Endometrium (tissue), 2 donors: ENCODE measurements around the gene FGF18.

Source experiments
- FAIRE-seq: peaks from 2 replicates; lab custom pipeline; 2012; peaks lifted over from hg19 to GRCh38; lab: Jason Lieb, UNC
- donor health status: control.
- donor health status: control.

FGF18 gene

DNA sequence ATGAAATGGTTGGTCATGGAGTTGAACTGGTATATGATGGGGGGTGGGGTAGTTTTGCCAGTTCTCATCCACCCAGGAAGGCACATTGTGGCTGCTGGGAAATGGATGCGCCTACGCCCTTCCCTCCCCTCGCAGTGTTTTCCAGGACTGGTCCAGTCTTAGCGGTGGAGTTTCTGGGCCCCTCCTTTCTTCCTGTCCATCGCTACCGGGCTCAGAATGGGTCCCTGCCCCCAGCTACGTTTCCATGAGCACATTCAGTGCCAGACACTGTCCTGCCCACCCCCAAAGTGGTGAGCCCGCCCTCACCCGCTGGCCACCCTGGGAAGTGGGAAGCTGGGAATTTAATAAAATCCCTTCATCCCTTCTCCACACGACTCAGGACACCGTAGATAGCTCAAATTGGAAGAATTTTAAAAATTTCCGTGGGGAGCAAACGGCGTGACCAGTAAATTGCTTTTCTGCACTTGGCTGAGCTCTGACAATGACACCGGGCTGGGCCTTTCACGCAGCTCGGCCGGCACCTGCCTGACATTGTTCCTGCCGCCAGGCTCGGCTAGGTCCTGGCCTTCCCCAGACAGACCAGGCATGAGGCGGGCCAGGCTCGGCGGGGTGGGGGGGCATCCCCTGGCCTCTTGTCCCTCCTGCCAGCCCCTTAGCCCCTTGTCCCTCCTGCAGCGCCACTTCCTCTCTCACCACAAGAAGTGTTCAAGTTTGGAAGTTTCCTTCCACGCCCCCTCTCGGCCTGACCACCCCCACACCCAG lies 3.6 kb downstream of the FGF18 start:
- FAIRE-seq = no peak

GRCh38 chr5:171424726-171425125 lies 5.3 kb downstream of the FGF18 start:
- no peak for FAIRE-seq

GRCh38 chr5:171425596-171426244 lies 6.3 kb downstream of the FGF18 start:
- no peak for FAIRE-seq

DNA sequence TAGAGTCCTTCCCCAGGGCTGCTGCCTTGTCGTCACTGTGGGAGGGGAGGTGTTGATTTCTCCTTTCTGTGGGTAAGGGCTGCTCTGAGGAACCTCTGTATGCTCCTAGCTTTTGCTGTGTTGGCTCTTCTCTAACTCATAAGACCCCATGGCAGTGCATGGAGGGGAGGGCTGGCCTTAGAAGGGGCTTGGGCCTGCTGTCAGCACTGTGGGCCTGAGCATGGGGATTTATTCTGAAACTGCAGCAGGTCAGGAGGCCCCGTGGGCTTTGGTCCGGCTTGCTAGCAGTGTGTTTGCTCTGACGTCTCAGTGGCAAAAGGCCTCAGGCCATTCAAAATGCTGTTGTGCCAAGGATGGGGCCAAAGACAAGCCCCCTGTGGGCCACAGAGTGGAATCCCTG lies 6.8 kb downstream of the FGF18 start:
- FAIRE-seq = no peak

GRCh38 chr5:171426680-171427079 lies 7.2 kb downstream of the FGF18 start:
- no peak for FAIRE-seq

- FAIRE-seq = no peak
These were observed 8.1 kb downstream of the FGF18 start for GRCh38 chr5:171427318-171428167.

DNA sequence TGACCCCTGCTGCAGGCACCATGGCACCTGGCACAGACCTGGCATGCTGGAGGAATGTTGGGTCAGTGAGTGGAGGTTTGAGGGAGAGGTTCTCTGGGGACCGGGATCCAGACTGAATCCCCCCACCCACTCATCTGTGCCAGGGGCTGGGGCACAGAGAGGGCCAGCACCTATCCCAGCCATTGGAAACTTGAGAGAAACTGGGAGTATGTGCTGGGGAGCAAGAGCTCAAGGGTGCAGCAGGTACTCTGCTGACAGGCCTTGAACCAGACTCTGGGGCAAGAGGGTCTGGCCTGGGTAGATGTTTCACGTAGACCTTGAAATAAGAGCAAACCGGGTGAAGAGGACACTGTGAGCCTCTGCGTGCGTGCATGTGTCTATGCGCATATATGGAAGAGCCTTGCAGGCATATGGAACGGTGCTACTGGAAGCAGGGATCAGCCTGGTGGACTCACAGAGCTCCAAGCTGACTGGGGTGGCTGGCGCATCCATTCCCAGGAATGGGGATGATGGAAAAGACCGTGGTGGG lies 8.8 kb downstream of the FGF18 start:
- no peak for FAIRE-seq

- FAIRE-seq = no peak
These were observed 9.5 kb downstream of the FGF18 start for GRCh38 chr5:171428809-171429542.

DNA sequence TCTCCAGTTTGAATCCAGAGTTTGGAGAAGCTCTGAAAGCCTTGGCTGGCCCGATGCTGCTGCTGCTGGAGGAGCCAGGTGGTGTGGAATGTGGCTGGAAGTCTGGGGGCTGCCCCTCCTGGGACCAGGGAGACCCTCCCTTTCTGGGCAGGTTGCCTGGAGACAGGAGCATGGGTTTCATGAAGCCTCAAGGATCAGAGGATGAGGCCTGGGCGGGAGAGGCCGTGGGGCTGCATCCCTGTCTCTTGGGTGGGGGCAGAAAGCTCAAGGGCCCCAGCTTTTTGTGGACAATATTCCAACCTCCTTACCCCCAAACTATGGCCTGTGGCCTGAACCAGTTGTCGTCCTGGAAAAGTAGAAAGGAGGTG lies 10.1 kb downstream of the FGF18 start:
- no peak for FAIRE-seq

- FAIRE-seq = no peak
These were observed 11.9 kb downstream of the FGF18 start for GRCh38 chr5:171431251-171431777.

GRCh38 chr5:171432076-171432475 lies 12.6 kb downstream of the FGF18 start:
- FAIRE-seq = no peak

DNA sequence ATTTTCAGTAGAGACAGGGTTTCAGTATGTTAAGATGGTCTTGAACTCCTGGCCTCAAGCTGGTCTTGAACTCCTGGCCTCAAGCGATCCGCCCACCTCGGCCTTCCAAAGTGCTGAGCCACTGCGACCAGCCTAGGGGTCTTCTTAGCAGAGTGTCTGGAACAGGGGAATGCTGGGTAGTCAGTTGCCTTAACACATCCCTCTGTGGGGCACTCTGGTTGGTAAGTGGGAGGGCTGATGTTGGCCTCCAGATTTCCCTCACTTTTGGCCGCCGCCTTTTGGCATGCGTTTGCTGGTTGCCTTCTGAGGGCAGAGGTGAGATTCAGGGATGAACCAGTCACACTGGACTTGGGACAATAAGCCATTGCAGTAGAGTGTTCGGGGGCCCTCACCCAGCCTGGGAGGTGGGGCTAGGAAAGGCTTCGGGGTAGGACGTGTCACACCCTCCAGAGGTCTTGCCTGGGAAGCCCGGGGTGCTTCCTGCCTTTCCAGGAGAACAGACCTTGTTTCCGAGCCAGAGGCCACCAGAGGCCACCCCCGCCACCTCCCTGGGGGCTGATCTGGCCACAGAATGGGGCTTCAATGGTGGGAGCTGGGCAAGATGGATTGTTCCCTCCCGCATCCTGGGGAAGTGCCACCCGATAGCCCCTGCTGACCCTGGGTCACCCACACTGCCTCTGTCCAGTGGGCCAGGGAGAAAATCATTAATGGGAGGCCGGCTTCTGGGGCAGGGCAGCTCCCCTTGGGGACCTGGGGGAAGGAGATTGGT lies 13.3 kb downstream of the FGF18 start:
- FAIRE-seq = no peak

GRCh38 chr5:171433352-171433698 lies 13.9 kb downstream of the FGF18 start:
- no peak for FAIRE-seq

GRCh38 chr5:171433982-171434676 lies 14.7 kb downstream of the FGF18 start:
- FAIRE-seq = no peak

DNA sequence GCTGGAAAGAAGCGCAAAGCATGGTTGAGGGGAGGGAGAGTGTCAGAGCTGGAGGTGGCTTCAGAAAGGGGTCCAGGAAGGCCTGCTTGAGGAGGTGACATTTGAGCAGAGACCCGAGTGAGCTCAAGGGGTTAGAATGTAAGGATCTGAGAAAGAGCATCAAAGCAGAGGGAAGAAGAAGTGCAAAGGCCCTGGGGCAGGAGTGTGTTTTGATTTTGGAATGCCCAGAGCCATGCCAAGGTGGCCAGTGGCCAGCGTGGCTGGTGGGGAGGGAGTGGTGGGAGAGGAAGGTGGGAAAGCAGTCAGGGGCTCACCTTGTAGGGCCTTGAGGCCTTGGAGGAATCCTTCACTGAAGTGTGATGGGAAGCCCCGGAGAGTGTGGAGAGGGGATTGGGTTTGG lies 15.4 kb downstream of the FGF18 start:
- no peak for FAIRE-seq

DNA sequence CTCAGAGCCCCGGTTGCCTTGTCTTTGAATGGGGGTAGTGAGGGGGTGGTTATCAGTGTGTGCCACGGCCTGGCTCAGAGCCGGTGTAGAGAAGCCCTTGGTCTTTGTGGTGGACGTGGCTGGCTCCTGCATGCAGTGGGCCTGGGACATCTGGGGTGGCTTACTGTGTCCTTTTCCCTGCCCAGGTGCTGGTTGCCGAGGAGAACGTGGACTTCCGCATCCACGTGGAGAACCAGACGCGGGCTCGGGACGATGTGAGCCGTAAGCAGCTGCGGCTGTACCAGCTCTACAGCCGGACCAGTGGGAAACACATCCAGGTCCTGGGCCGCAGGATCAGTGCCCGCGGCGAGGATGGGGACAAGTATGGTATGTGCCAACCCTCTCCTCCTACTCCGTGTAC lies 16.5 kb downstream of the FGF18 start:
- FAIRE-seq = no peak

GRCh38 chr5:171436804-171437285 lies 17.4 kb downstream of the FGF18 start:
- no peak for FAIRE-seq

GRCh38 chr5:171437286-171437821 lies 17.9 kb downstream of the FGF18 start:
- FAIRE-seq = no peak

GRCh38 chr5:171438738-171439137 lies 19.3 kb downstream of the FGF18 start:
- FAIRE-seq = no peak

DNA sequence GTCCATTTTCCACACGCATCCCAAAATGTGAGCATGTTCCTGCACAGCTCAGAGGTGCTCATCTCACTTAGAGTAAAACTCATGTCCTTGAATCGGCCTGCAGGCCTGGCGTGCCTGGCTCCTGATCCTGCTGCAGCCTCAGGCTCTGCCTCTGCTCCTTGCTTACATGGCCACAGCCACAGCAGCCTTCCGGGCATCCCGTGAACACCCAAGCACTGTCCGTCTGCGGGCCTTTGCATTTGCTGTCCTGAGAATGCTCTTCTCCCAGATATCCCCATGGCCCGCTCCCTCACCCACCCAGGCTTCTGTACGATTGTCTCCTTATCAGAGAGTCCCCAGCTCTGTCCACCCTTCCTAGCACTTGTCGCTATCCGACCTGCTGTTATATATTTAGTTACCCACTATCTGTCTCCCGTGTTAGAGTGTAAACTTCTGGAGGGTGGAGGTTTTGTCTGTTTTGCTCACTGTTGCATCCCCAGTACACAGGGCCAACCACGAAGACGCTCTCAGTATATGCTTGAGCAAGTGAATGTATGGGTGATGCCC lies 21.9 kb downstream of the FGF18 start:
- no peak for FAIRE-seq
